Pancreas (tissue), 10 donors: ENCODE measurements around the gene TREX2. TPM values are rescaled to one million over a fixed set of nuclear protein-coding genes. Genes with fewer than 3 reads are reported as not detected.

ENCODE experiments used
- ATAC-seq, 4 donors: fragments of 200-7000 bp; cut with Tn5 transposase; one replicate each; pipeline versions ENCODE4 v1.8.0 to v1.9.1; 2020; ENCODE audit warnings: mild to moderate bottlenecking in 4 of 4, moderate library complexity in 4 of 4
- DNase-seq, 6 donors: peaks; one replicate each; pipeline ENCODE4 v3.0.0-alpha.2; 2020
- FAIRE-seq: peaks from 2 replicates; lab custom pipeline; 2012; peaks lifted over from hg19 to GRCh38; lab: Jason Lieb, UNC
- H3K27ac ChIP-seq, 4 donors: fragments of 200-600 bp; sonication (generic); 1 replicate in 3 of 4; 2 replicates in 1 of 4; pipeline versions ENCODE4 v1.5.0 to v1.8.0; 2020
- H3K27me3 ChIP-seq, 4 donors: fragments of 200-600 bp; one replicate each; pipeline ENCODE4 v1.8.0; 2021
- H3K36me3 ChIP-seq, 3 donors: fragments of 200-600 bp; sonication (generic) in 1 of 3; one replicate each; pipeline versions ENCODE4 v1.5.0 to v1.8.0; 2020 to 2021
- H3K4me1 ChIP-seq, 3 donors: fragments of 200-600 bp; one replicate each; pipeline ENCODE4 v1.8.0; 2021
- H3K4me3 ChIP-seq, 4 donors: fragments of 200-600 bp; sonication (generic) in 2 of 4; one replicate each; pipeline versions ENCODE4 v1.5.0 to v1.8.0; 2020 to 2021
- H3K9me3 ChIP-seq, 4 donors: fragments of 200-600 bp; one replicate each; pipeline ENCODE4 v1.8.0; 2021
- WGBS, 2 donors: extraction: QIAGEN DNeasy Blood & Tissue Kit; methylation state at CpG; one replicate each; pipeline ENCODE4 v1.1.7; 2013; 5-methylcytosine and 5-hydroxymethylcytosine counted together
- intact Hi-C, 3 donors: fragments of 100-400 bp; cut with DNase I; formaldehyde crosslinking; loops; one replicate each; pipeline versions ENCODE4 v1.11.1 to v1.14.2; 2022
- polyA plus RNA-seq, 2 donors: library from polyadenylated mRNA; stranded (reverse); fragments of 200-250 nt; gene quantifications; one replicate each; pipeline ENCODE4 v1.2.3, GENCODE V29; 2013
- total RNA-seq, 6 donors: library from RNA; stranded (reverse); fragmentation: NEBNext Ultra II Directional in 4 of 6; extraction: Animal tissue kit (Norgen Biotek cat#: 25700) in 4 of 6; gene quantifications; one replicate each; pipeline versions ENCODE4 v1.2.1 to v1.2.4, GENCODE V29; 2021 to 2023
- TF ChIP-seq, protein P1 (sequence below), 4 donors: fragments of 200-600 bp; sonication (generic) in 3 of 4; IDR thresholded peaks; one replicate each; pipeline versions ENCODE4 v1.5.0 to v1.8.0; 2021; ENCODE audit warnings: antibody characterized with exemption in 4 of 4
- donor health status: healthy with polysubstance abuse.
- donor health status: DM: no; HTN: no; CAD: no; lungs with moderate emphysema.
- donor health status: DM: no; HTN: no; CAD: no.
- donor health status: control.
- donor health status: control.
- donor health status: Bipolar disorder and iron deficiency.
- donor health status: DM: yes; HTN: yes; CAD: no.
- donor health status: DM: no; HTN: no; CAD: no.
- donor health status: DM: no; HTN: no; CAD: no.
- donor health status: DM: yes; HTN: yes; CAD: no.

Gene TREX2
- total and polyA plus RNA-seq, 8 donors = 0.19 to 0.91 (median 0.55) TPM; not detected in 1

GRCh38 chrX:153441296-153441695 is 4.6 kb downstream of the TREX2 start:
- Histone ChIP-seq H3K27ac (no peak overlapping the region), H3K27me3 (peaks cover 0 to 9% (median 2%) of the 10 kb centered on the region in 4 donors), H3K4me3 (no peak overlapping the region), H3K4me1 (no peaks in the 10 kb centered on the region), H3K36me3 (no peaks in the 10 kb centered on the region), H3K9me3 (no peaks in the 10 kb centered on the region)
- DNase-seq (no peak), ATAC-seq (no peak), FAIRE-seq (no peak)
- TF ChIP-seq, protein P1, sequence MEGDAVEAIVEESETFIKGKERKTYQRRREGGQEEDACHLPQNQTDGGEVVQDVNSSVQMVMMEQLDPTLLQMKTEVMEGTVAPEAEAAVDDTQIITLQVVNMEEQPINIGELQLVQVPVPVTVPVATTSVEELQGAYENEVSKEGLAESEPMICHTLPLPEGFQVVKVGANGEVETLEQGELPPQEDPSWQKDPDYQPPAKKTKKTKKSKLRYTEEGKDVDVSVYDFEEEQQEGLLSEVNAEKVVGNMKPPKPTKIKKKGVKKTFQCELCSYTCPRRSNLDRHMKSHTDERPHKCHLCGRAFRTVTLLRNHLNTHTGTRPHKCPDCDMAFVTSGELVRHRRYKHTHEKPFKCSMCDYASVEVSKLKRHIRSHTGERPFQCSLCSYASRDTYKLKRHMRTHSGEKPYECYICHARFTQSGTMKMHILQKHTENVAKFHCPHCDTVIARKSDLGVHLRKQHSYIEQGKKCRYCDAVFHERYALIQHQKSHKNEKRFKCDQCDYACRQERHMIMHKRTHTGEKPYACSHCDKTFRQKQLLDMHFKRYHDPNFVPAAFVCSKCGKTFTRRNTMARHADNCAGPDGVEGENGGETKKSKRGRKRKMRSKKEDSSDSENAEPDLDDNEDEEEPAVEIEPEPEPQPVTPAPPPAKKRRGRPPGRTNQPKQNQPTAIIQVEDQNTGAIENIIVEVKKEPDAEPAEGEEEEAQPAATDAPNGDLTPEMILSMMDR (IDR thresholded peaks at IDR 0.05) = no peak
- intact Hi-C loops = no loop called here
- 22 to 51% methylated on average over 7 of the region's 7 CpGs for WGBS, 2 donors

DNA sequence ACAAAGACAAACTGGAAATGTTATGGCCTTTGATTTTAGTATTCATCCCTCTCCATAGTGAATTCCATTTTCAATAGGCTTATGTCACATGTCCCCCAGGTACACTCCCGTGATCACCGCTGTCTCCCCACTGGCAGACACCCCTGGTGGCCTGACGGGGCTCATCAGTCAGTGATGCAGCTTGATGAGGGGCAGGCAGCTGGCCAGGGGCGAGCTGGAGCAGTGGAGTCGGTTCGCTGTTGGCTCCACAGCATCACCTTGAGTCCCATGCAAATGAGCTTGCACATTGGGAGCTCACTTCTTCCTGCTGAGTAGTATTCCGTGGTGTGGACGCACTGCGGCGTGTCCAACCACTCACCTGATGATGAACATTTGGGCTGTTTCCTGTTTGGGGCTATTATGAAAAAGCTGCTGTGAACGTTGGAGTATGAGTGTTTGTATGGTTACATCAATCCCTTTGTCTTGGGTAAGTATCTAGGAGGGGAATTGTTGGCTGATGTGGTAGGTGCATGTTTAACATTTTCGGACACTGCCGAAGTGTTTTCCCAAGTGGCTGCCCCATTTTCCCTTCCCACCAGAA is 5.2 kb downstream of the TREX2 start:
- Histone ChIP-seq H3K27me3 (peaks cover 0 to 9% (median 2%) of the 10 kb centered on the region in 4 donors), H3K4me3 (no peak overlapping the region), H3K4me1 (no peaks in the 10 kb centered on the region), H3K27ac (no peak overlapping the region), H3K36me3 (no peaks in the 10 kb centered on the region), H3K9me3 (no peaks in the 10 kb centered on the region)
- FAIRE-seq = no peak
- no peak for DNase-seq
- intact Hi-C loops = no loop called here
- 65 to 67% methylated on average over 13 of the region's 13 CpGs for WGBS, 2 donors
- TF ChIP-seq, protein P1 (IDR thresholded peaks at IDR 0.05) = no peak
- no peak for ATAC-seq

DNA sequence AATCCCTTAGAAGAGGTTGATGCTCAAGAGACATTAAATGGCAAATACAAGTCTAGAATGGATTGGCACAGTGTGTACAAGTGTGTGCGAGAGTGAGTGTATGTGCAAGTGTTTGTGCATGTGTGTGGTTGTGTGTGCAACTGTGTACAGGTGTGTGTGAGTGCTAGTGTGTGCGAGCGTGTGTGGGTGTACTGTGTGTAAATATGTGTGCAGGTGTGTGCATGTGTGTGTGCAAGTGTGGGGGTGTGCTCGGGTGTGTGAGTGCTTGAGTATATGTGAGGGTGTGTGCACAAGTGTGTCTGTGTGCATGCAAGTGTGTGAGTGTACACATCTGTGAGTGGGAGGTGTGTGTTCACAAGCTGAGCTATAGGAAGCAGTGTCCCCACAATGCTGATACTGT is 5.9 kb downstream of the TREX2 start:
- Histone ChIP-seq H3K27me3 (peaks cover 0 to 9% (median 2%) of the 10 kb centered on the region in 4 donors), H3K4me1 (no peaks in the 10 kb centered on the region), H3K27ac (no peak overlapping the region), H3K9me3 (no peaks in the 10 kb centered on the region), H3K36me3 (no peaks in the 10 kb centered on the region), H3K4me3 (no peak overlapping the region)
- no peak for DNase-seq
- 65 to 84% methylated on average over 4 of the region's 4 CpGs for WGBS, 2 donors
- TF ChIP-seq, protein P1 (IDR thresholded peaks at IDR 0.05) = no peak
- FAIRE-seq = no peak
- intact Hi-C loops = no loop called here
- ATAC-seq = no peak

DNA sequence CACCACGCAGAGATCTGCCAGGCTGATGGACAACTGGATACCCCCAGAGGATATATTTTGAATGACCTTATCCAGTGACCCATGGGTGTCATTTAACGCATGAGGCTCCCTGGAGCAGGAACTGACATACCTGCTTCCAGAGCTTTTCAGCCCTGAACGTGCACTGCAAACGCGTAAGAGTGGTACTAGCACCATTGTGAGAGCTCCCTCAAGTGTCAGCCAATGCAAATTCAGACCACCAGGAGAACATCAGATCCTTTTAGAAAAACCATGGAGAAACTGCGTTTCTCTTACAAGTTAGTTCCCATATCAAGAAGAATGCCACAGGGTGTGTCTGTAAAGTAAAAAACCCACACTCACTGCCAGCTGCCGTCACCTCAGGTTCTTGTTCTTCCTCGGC is 7.3 kb downstream of the TREX2 start:
- Histone ChIP-seq H3K9me3 (no peaks in the 10 kb centered on the region), H3K4me3 (no peak overlapping the region), H3K36me3 (no peaks in the 10 kb centered on the region), H3K27ac (no peak overlapping the region), H3K27me3 (peaks cover 0 to 9% (median 2%) of the 10 kb centered on the region in 4 donors), H3K4me1 (no peaks in the 10 kb centered on the region)
- WGBS, 2 donors = 19 to 46% methylated on average over 8 of the region's 8 CpGs
- DNase-seq = no peak
- ATAC-seq = peak in 1 of 4 donors; percentile 60
- no peak for FAIRE-seq
- TF ChIP-seq, protein P1 (IDR thresholded peaks at IDR 0.05) = no peak
- intact Hi-C loops = no loop called here

- H3K27me3 ChIP-seq = peaks cover 0 to 13% (median 2%) of the 10 kb centered on the region in 4 donors
- no peak for DNase-seq
- no peaks in the 10 kb centered on the region for H3K36me3 ChIP-seq
- intact Hi-C loops = no loop called here
- no peak for FAIRE-seq
- H3K4me3 ChIP-seq = no peak overlapping the region
- WGBS, 2 donors = 50 to 62% methylated on average over 3 of the region's 3 CpGs
- TF ChIP-seq, protein P1 (IDR thresholded peaks at IDR 0.05) = no peak
- no peak for ATAC-seq
- no peaks in the 10 kb centered on the region for H3K4me1 ChIP-seq
- no peaks in the 10 kb centered on the region for H3K9me3 ChIP-seq
- no peak overlapping the region for H3K27ac ChIP-seq
Observed at GRCh38 chrX:153435845-153436244, 10.0 kb downstream of the TREX2 start.
